HG02763 (cell line): Measurements from ENCODE around the gene DNASE2B.
"Not testable (repeated sequence)": the region's sequence is repeated elsewhere in the genome, so short reads cannot be mapped to it uniquely, and the experiment has no call there.

ENCODE experiments used
- ATAC-seq: cut with Tn5 transposase; IDR thresholded peaks from one replicate; pipeline ENCODE4 v1.9.1; 2021; ENCODE audit warnings: mild to moderate bottlenecking, moderate library complexity; ENCODE audit not compliant: unreplicated experiment

DNASE2B gene

DNA sequence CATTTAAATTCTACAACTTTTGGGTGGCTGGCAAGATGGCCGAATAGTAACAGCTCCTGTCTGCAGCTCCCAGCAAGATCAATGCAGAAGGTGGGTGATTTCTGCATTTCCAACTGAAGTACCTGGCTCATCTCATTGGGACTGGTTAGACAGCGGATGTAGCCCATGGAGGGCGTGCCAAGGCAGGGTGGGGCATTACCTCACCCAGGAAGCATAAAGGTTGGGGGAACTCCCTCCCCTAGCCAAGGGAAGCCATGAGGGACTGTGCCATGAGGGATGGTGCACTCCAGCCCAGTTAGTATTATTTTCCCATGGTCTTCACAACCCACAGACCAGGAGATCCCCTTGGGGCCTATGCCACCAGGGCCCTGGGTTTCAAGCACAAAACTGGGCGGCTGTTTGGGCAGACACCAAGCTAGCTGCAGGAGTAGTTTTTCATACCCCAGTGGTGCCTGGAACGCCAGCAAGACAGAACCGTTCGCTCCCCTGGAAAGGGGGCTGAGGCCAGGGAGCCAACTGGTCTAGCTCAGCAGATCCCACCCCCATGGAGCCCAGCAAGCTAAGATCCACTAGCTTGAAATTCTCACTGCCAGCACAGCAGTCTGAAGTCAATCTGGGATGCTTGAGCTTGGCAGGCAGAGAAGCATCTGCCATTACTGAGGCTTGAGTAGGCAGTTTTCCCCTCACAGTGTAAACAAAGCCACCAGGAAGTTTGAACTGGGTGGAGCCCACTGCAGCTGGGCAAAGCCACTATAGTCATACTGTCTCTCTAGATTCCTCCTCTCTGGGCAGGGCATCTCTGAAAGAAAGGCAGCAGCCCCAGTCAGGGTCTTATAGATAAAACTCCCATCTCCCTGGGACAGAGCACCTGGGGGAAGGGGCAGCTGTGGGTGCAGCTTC lies 44.7 kb downstream of the DNASE2B start:
- not testable (repeated sequence) for ATAC-seq

DNA sequence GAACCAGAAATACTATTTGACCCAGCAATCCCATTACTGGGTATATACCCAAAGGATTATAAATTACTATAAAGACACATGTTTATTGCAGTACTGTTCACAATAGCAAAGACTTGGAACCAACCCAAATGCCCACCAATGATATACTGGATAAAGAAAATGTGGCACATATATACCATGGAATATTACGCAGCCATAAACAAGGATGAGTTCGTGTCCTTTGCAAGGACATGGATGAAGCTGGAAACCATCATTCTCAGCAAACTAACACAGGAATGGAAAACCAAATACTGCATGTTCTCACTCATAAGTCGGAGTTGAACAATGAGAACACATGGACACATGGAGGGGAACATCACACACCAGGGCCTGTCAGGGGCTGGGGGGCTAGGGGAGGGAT lies 50.4 kb downstream of the DNASE2B start:
- ATAC-seq: not testable (repeated sequence)

DNA sequence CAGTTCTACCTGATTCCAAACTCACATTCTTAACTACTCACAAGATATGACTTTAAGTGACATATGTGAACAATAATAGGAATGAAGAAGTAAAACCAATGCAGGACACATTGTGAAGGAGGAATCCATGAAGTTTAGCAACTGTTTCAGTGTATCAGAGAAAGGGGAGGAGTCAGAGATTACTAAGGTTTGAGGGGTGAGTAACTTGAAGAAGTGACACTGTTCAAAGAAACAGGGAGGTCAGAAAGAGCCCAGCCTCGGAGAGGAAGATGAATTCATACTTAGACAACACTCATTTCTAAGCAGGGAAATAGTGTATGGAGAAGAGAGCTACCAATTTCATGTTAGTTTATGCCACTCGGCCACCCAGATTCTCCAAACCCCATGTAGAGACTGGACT lies 52.6 kb downstream of the DNASE2B start:
- no peak for ATAC-seq

DNA sequence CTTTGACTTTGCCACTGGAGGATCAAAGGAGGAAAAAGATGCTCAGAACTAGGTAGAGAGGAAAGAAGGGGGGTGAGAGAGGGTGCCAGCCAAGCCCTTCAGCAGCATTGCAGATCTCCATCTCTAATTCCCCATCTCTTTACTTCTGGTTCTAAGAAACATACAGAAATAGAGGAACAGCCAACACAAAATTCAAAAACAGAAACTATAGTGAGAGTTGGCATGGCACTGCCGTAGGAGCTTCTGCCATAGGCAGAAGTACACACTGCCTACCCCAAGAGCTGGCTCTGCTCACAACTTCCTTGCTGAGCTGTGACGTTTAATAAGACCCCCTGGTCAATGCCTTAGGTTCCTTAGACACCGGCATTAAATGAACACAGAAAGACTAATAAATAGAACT lies 54.2 kb downstream of the DNASE2B start:
- no peak for ATAC-seq

DNA sequence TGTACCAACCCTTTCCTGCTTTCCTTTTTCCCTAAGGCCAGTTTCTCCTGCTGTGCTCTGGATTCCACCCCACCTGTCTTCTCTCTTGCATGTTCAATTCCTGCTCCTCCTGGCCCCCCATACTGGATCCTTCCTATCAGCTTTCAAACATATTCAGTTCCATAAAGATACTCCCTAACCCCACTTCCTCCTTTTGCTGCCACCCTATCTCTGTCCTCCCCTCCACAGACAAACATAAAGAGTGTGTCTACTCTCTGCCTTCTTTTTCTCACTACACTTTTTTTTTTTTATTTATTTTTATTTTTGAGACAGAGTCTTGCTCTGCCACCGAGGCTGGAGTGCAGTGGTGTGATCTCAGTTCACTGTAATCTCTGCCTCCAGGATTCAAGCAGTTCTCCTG lies 63.8 kb downstream of the DNASE2B start:
- ATAC-seq: no peak
